Common myeloid progenitor, CD34-positive (primary cell): ENCODE data around the gene NPAS3.

Experiments
- CTCF ChIA-PET: fragments of 350-600 bp; sonication (Branson Sonifier 250); formaldehyde crosslinking; loops from one replicate; lab custom pipeline; 2021; ENCODE audit warnings: antibody characterized with exemption; lab: Charles Lee
- POLR2A ChIA-PET: fragments of 350-600 bp; sonication (Branson Sonifier 250); formaldehyde crosslinking; loops from one replicate; lab custom pipeline; 2021; ENCODE audit warnings: antibody characterized with exemption; lab: Charles Lee
- DNase-seq, 3 donors: peaks; one replicate each; pipeline versions ENCODE4 v3.0.0 to v3.0.0-alpha.2; 2013
- H3K27ac ChIP-seq, 2 experiments: 1 replicate in 1 of 2; 2 replicates in 1 of 2; pipeline ENCODE4 v1.7.0; 2013; ENCODE audit warnings: inconsistent platforms in 2 of 2, low read length in 2 of 2, mild to moderate bottlenecking in 2 of 2, low read depth in 1 of 2, moderate library complexity in 1 of 2; ENCODE audit not compliant: severe bottlenecking in 2 of 2, insufficient read depth in 1 of 2, poor library complexity in 1 of 2
- H3K27me3 ChIP-seq, 5 experiments: replicated peaks in 2 of 5; 1 replicate in 3 of 5; 2 replicates in 2 of 5; pipeline versions ENCODE4 v1.6.1 to v1.7.0; 2013; ENCODE audit warnings: low read length in 4 of 5, mild to moderate bottlenecking in 2 of 5, moderate library complexity in 2 of 5, inconsistent platforms in 1 of 5; ENCODE audit not compliant: insufficient read depth in 5 of 5, control insufficient read depth in 4 of 5
- H3K36me3 ChIP-seq, 4 experiments: 1 replicate in 2 of 4; 2 replicates in 2 of 4; pipeline versions ENCODE4 v1.6.1 to v1.7.0; 2013; ENCODE audit warnings: low read length in 3 of 4, control low read depth in 1 of 4, mild to moderate bottlenecking in 1 of 4; ENCODE audit not compliant: control insufficient read depth in 4 of 4, insufficient read depth in 4 of 4
- H3K4me1 ChIP-seq, 4 experiments: 1 replicate in 3 of 4; 2 replicates in 1 of 4; pipeline versions ENCODE4 v1.6.1 to v1.7.1; 2013; ENCODE audit warnings: low read length in 3 of 4, mild to moderate bottlenecking in 3 of 4, control low read depth in 1 of 4, inconsistent platforms in 1 of 4, moderate library complexity in 1 of 4; ENCODE audit not compliant: control insufficient read depth in 4 of 4, insufficient read depth in 4 of 4; ENCODE audit errors: control extremely low read depth in 1 of 4
- H3K4me3 ChIP-seq, 7 experiments: 1 replicate in 4 of 7; 2 replicates in 3 of 7; pipeline versions ENCODE4 v1.5.1 to v1.7.0; 2013; ENCODE audit warnings: mild to moderate bottlenecking in 7 of 7, low read length in 6 of 7, moderate library complexity in 6 of 7, inconsistent platforms in 2 of 7, low read depth in 2 of 7, control low read depth in 1 of 7; ENCODE audit not compliant: insufficient read depth in 4 of 7, control insufficient read depth in 1 of 7; ENCODE audit errors: extremely low read depth in 1 of 7
- H3K9me3 ChIP-seq, 5 experiments: 1 replicate in 4 of 5; 2 replicates in 1 of 5; pipeline versions ENCODE4 v1.6.1 to v1.7.1; 2013; ENCODE audit warnings: low read length in 4 of 5, mild to moderate bottlenecking in 2 of 5, inconsistent platforms in 1 of 5, low read depth in 1 of 5, moderate library complexity in 1 of 5; ENCODE audit not compliant: control insufficient read depth in 4 of 5, insufficient read depth in 2 of 5; ENCODE audit errors: control extremely low read depth in 1 of 5
- WGBS: methylation state at CpG from one replicate; pipeline ENCODE4 v1.1.5; 2013; ENCODE audit not compliant: insufficient coverage; 5-methylcytosine and 5-hydroxymethylcytosine counted together

NPAS3 gene

GRCh38 chr14:33280646-33281045 is 342.0 kb downstream of the NPAS3 start:
- POLR2A ChIA-PET = no interaction called here
- Histone ChIP-seq H3K36me3 (no peaks in the 10 kb centered on the region), H3K9me3 (no peaks in the 10 kb centered on the region), H3K27ac (no peak overlapping the region), H3K27me3 (peaks cover 0 to 25% (median 2%) of the 10 kb centered on the region in 5 experiments), H3K4me3 (no peak overlapping the region), H3K4me1 (no peaks in the 10 kb centered on the region)
- 100% methylated on average over 2 of the region's 3 CpGs for WGBS
- no peak for DNase-seq
- CTCF ChIA-PET = no interaction called here

GRCh38 chr14:33282331-33283230 is 343.9 kb downstream of the NPAS3 start:
- no peak overlapping the region for H3K27ac ChIP-seq
- WGBS = 100% methylated on average over 7 of the region's 11 CpGs
- no peaks in the 10 kb centered on the region for H3K4me1 ChIP-seq
- ChIA-PET CTCF (no interaction called here), POLR2A (no interaction called here)
- DNase-seq = no peak
- H3K4me3 ChIP-seq = no peak overlapping the region
- no peaks in the 10 kb centered on the region for H3K9me3 ChIP-seq
- H3K27me3 ChIP-seq = peaks cover 0 to 13% (median 2%) of the 10 kb centered on the region in 5 experiments
- no peaks in the 10 kb centered on the region for H3K36me3 ChIP-seq

- DNase-seq = no peak
- WGBS = no CpG with 5 or more reads among the region's 5 CpGs
- H3K36me3 ChIP-seq = no peaks in the 10 kb centered on the region
- ChIA-PET POLR2A (no interaction called here), CTCF (no interaction called here)
- no peaks in the 10 kb centered on the region for H3K9me3 ChIP-seq
- H3K4me3 ChIP-seq = no peak overlapping the region
- H3K27ac ChIP-seq = no peak overlapping the region
- peaks cover 0 to 6% (median 0%) of the 10 kb centered on the region in 5 experiments for H3K27me3 ChIP-seq
- H3K4me1 ChIP-seq = no peaks in the 10 kb centered on the region
These were observed 347.4 kb downstream of the NPAS3 start for GRCh38 chr14:33285902-33286700.

GRCh38 chr14:33287189-33287588 is 348.5 kb downstream of the NPAS3 start:
- 100% methylated on average over 2 of the region's 6 CpGs for WGBS
- Histone ChIP-seq H3K36me3 (no peaks in the 10 kb centered on the region), H3K27ac (no peak overlapping the region), H3K4me3 (no peak overlapping the region), H3K27me3 (peaks cover 0 to 6% (median 0%) of the 10 kb centered on the region in 5 experiments), H3K9me3 (no peaks in the 10 kb centered on the region), H3K4me1 (no peaks in the 10 kb centered on the region)
- no peak for DNase-seq
- ChIA-PET CTCF (no interaction called here), POLR2A (no interaction called here)

GRCh38 chr14:33290641-33291040 is 352.0 kb downstream of the NPAS3 start:
- 100% methylated on average over 3 of the region's 4 CpGs for WGBS

GRCh38 chr14:33291529-33292104 is 352.9 kb downstream of the NPAS3 start:
- Histone ChIP-seq H3K27me3 (peaks cover 0 to 2% (median 0%) of the 10 kb centered on the region in 5 experiments), H3K4me1 (peaks cover 0 to 2% (median under 1%) of the 10 kb centered on the region in 4 experiments), H3K36me3 (no peaks in the 10 kb centered on the region), H3K4me3 (no peak overlapping the region), H3K27ac (no peak overlapping the region), H3K9me3 (no peaks in the 10 kb centered on the region)
- CTCF ChIA-PET = no interaction called here
- WGBS = 78% methylated on average over 3 of the region's 8 CpGs
- DNase-seq = no peak
- POLR2A ChIA-PET = no interaction called here

More at GRCh38 chr14:33290641-33291040, 352.0 kb downstream of the NPAS3 start:
- Histone ChIP-seq H3K4me3 (no peak overlapping the region), H3K4me1 (no peaks in the 10 kb centered on the region), H3K36me3 (no peaks in the 10 kb centered on the region), H3K27me3 (peaks cover 0 to 2% (median 0%) of the 10 kb centered on the region in 5 experiments), H3K9me3 (no peaks in the 10 kb centered on the region), H3K27ac (no peak overlapping the region)
- DNase-seq = no peak
- ChIA-PET POLR2A (no interaction called here), CTCF (no interaction called here)
